Activated naive CD8-positive, alpha-beta T cell treated with anti-CD3 and anti-CD28 coated beads for 36 hours (primary cell): ENCODE results near the gene OCA2. TPM values are rescaled to one million over a fixed set of nuclear protein-coding genes. Genes with fewer than 3 reads are reported as not detected.
"Not testable (repeated sequence)": the region's sequence is repeated elsewhere in the genome, so short reads cannot be mapped to it uniquely, and the experiment has no call there.

Source experiments
- DNase-seq: peaks from one replicate; pipeline ENCODE4 v3.0.0; 2021
- H3K27ac Mint-ChIP-seq: one replicate; pipeline ENCODE4 v1.8.0; 2022; ENCODE audit warnings: mild to moderate bottlenecking, moderate library complexity, mixed read lengths
- H3K27me3 Mint-ChIP-seq: one replicate; pipeline ENCODE4 v1.8.0; 2022; ENCODE audit warnings: mild to moderate bottlenecking, mixed read lengths
- H3K36me3 Mint-ChIP-seq: one replicate; pipeline ENCODE4 v1.8.0; 2021; ENCODE audit warnings: mild to moderate bottlenecking, mixed read lengths
- H3K4me1 Mint-ChIP-seq: one replicate; pipeline ENCODE4 v1.8.0; 2021; ENCODE audit warnings: mixed read lengths
- H3K4me3 Mint-ChIP-seq: one replicate; pipeline ENCODE4 v1.8.0; 2022; ENCODE audit warnings: mild to moderate bottlenecking, moderate library complexity, mixed read lengths
- H3K9me3 Mint-ChIP-seq: one replicate; pipeline ENCODE4 v1.8.0; 2022; ENCODE audit warnings: mixed read lengths
- total RNA-seq, 2 experiments: library from RNA; stranded (reverse); gene quantifications; one replicate each; pipeline ENCODE4 v1.2.3, GENCODE V29; 2021

OCA2 gene
- total RNA-seq, 2 experiments from 2014 or later = not detected

- peaks cover 10% of the 10 kb centered on the region for H3K9me3 Mint-ChIP-seq
- no peaks in the 10 kb centered on the region for H3K4me1 Mint-ChIP-seq
- no peak overlapping the region for H3K4me3 Mint-ChIP-seq
- DNase-seq = no peak
- no peak overlapping the region for H3K27ac Mint-ChIP-seq
- peaks cover 2% of the 10 kb centered on the region for H3K27me3 Mint-ChIP-seq
- H3K36me3 Mint-ChIP-seq = no peaks in the 10 kb centered on the region
These were observed 245.3 kb downstream of the OCA2 start for GRCh38 chr15:27853624-27854455.

- Mint-ChIP-seq H3K4me3 (no peak overlapping the region), H3K36me3 (no peaks in the 10 kb centered on the region), H3K4me1 (no peaks in the 10 kb centered on the region), H3K27me3 (no peaks in the 10 kb centered on the region), H3K27ac (no peak overlapping the region), H3K9me3 (peaks cover 2% of the 10 kb centered on the region)
- no peak for DNase-seq
These were observed 247.3 kb downstream of the OCA2 start for GRCh38 chr15:27851858-27852210.

GRCh38 chr15:27850981-27851857 is 247.9 kb downstream of the OCA2 start:
- no peaks in the 10 kb centered on the region for H3K4me1 Mint-ChIP-seq
- H3K27me3 Mint-ChIP-seq = no peaks in the 10 kb centered on the region
- H3K36me3 Mint-ChIP-seq = no peaks in the 10 kb centered on the region
- H3K27ac Mint-ChIP-seq = no peak overlapping the region
- DNase-seq = no peak
- H3K4me3 Mint-ChIP-seq = no peak overlapping the region
- H3K9me3 Mint-ChIP-seq = no peaks in the 10 kb centered on the region

DNA sequence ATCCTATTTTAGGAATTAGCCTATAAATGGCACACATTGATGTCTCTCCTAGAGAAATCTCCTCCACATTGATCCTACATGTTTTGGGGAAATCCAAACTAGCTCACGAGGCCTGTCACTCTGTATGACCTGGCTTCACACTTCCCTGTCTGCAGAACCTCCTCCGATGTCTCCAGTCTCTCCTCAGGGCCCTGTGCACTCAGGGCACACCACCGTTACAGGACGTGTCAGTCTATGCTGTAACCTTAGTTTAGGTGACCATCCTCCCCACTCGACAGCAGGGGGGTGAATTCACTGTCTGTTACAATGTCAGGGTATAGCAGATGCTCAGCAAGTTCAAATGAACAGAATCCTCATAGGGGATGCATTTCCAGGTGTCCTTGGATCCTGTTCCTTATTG is 249.1 kb downstream of the OCA2 start:
- DNase-seq = no peak
- Mint-ChIP-seq H3K9me3 (no peaks in the 10 kb centered on the region), H3K27me3 (no peaks in the 10 kb centered on the region), H3K4me1 (no peaks in the 10 kb centered on the region), H3K36me3 (no peaks in the 10 kb centered on the region), H3K27ac (no peak overlapping the region), H3K4me3 (no peak overlapping the region)

GRCh38 chr15:27848936-27849335 is 250.2 kb downstream of the OCA2 start:
- H3K27me3 Mint-ChIP-seq, DNase-seq, H3K9me3 Mint-ChIP-seq, H3K27ac Mint-ChIP-seq, H3K4me1 Mint-ChIP-seq, H3K4me3 Mint-ChIP-seq, H3K36me3 Mint-ChIP-seq: not testable (repeated sequence)

GRCh38 chr15:27847775-27848710 is 251.1 kb downstream of the OCA2 start:
- no peak overlapping the region for H3K27ac Mint-ChIP-seq
- no peak overlapping the region for H3K4me3 Mint-ChIP-seq
- no peaks in the 10 kb centered on the region for H3K4me1 Mint-ChIP-seq
- H3K27me3 Mint-ChIP-seq = no peaks in the 10 kb centered on the region
- H3K9me3 Mint-ChIP-seq = no peaks in the 10 kb centered on the region
- H3K36me3 Mint-ChIP-seq = no peaks in the 10 kb centered on the region
- DNase-seq = no peak

- Mint-ChIP-seq H3K27me3 (no peaks in the 10 kb centered on the region), H3K4me1 (no peaks in the 10 kb centered on the region), H3K9me3 (no peaks in the 10 kb centered on the region), H3K27ac (no peak overlapping the region), H3K36me3 (no peaks in the 10 kb centered on the region), H3K4me3 (no peak overlapping the region)
- DNase-seq = no peak
These were observed 252.3 kb downstream of the OCA2 start for GRCh38 chr15:27846722-27847395.

GRCh38 chr15:27845535-27846369 is 253.4 kb downstream of the OCA2 start:
- Mint-ChIP-seq H3K9me3 (no peaks in the 10 kb centered on the region), H3K27ac (no peak overlapping the region), H3K27me3 (no peaks in the 10 kb centered on the region), H3K4me3 (no peak overlapping the region), H3K36me3 (no peaks in the 10 kb centered on the region), H3K4me1 (no peaks in the 10 kb centered on the region)
- no peak for DNase-seq

- no peak overlapping the region for H3K27ac Mint-ChIP-seq
- H3K4me1 Mint-ChIP-seq = no peaks in the 10 kb centered on the region
- H3K36me3 Mint-ChIP-seq = no peaks in the 10 kb centered on the region
- no peak overlapping the region for H3K4me3 Mint-ChIP-seq
- no peak for DNase-seq
- no peaks in the 10 kb centered on the region for H3K27me3 Mint-ChIP-seq
- no peaks in the 10 kb centered on the region for H3K9me3 Mint-ChIP-seq
These were observed 255.0 kb downstream of the OCA2 start for GRCh38 chr15:27844018-27844666.

DNA sequence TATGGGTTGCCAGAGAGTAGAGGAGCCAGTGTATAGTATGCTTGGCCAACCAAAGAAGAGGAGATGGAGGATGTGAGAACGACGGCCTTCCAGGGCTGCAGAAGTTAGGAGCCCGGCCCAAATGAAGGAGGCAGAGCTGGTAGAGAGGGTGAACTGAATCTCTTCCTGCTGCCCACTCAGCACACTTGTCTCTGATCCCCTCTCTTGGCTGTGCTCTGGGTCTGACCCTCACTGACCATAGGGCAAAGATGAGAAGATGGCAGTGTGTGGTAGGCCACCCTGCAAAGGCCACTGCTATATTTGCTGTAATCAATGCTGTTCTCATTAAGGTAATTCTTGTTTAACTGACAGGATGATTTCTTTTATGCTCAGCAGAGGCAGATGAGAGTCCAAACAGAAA is 256.0 kb downstream of the OCA2 start:
- no peaks in the 10 kb centered on the region for H3K9me3 Mint-ChIP-seq
- H3K4me3 Mint-ChIP-seq = no peak overlapping the region
- H3K36me3 Mint-ChIP-seq = no peaks in the 10 kb centered on the region
- no peak overlapping the region for H3K27ac Mint-ChIP-seq
- no peaks in the 10 kb centered on the region for H3K4me1 Mint-ChIP-seq
- peaks cover 3% of the 10 kb centered on the region for H3K27me3 Mint-ChIP-seq
- no peak for DNase-seq

DNA sequence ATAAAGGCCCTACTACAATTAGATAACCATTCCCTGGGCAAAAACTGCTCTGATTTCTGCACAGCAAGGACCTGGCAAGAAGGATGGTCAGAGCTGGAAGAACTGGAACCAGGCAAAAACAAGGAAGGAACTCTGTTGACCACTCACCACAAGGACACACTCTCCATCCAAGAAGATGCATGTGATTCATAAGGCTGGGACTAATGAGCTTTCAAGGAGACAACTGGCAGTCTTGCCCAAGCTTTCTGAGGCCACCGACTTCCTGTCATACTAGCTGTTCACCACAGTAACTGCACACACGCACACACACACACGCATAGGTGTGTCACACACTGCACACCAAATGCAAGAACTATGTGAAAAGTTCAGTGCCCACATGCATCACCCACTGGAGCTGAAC is 256.6 kb downstream of the OCA2 start:
- peaks cover 7% of the 10 kb centered on the region for H3K27me3 Mint-ChIP-seq
- H3K4me3 Mint-ChIP-seq = no peak overlapping the region
- H3K9me3 Mint-ChIP-seq = no peaks in the 10 kb centered on the region
- no peaks in the 10 kb centered on the region for H3K36me3 Mint-ChIP-seq
- H3K4me1 Mint-ChIP-seq = no peaks in the 10 kb centered on the region
- DNase-seq = no peak
- H3K27ac Mint-ChIP-seq = no peak overlapping the region

GRCh38 chr15:27835233-27835939 is 263.7 kb downstream of the OCA2 start:
- no peaks in the 10 kb centered on the region for H3K36me3 Mint-ChIP-seq
- no peak overlapping the region for H3K27ac Mint-ChIP-seq
- H3K27me3 Mint-ChIP-seq = peaks cover 14% of the 10 kb centered on the region
- no peaks in the 10 kb centered on the region for H3K9me3 Mint-ChIP-seq
- H3K4me1 Mint-ChIP-seq = no peaks in the 10 kb centered on the region
- no peak overlapping the region for H3K4me3 Mint-ChIP-seq
- no peak for DNase-seq

DNA sequence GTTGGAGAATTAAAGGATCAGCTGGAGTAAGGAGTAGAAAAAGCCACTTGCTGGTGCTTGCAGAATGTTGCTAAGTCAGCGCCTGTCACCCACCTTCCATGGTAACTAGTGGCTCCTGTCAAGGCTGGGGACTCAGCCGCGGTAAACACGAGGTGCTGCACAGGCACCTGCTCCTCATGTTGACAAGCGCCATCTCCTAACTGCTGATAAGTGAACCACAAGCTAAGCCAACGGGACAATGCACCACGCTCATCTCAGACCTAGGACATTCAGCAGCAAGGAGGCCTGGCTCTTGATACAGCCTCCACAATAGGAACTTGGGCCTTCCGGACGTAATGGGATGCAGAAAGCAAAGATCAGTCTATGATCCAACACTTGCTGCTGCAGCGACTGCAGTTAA is 264.4 kb downstream of the OCA2 start:
- Mint-ChIP-seq H3K4me3 (no peak overlapping the region), H3K9me3 (no peaks in the 10 kb centered on the region), H3K36me3 (no peaks in the 10 kb centered on the region), H3K4me1 (no peaks in the 10 kb centered on the region), H3K27me3 (peaks cover 14% of the 10 kb centered on the region), H3K27ac (no peak overlapping the region)
- DNase-seq = no peak
